K562 (cell line): Measurements from ENCODE around the gene RHOF. TPM values are rescaled to one million over a fixed set of nuclear protein-coding genes. Genes with fewer than 3 reads are reported as not detected.

Experiments used
- ATAC-seq: fragments of 200-7000 bp; cut with Tn5 transposase; 3 replicates; pipeline ENCODE4 v1.9.1; 2020; ENCODE audit warnings: moderate library complexity
- BruUV-seq: library from RNA; stranded (reverse); fragments of 400-500 nt; replicated peaks from 2 replicates; lab custom pipeline; 2021; lab: Mats Ljungman, UMichigan
- CTCF ChIA-PET: fragments of 300-600 bp; formaldehyde crosslinking; extraction: SDS; loops from one replicate; lab custom pipeline; 2021; ENCODE audit warnings: low intra/inter-chr PET ratio; lab: Yijun Ruan, JAX
- POLR2A ChIA-PET: fragments of 300-600, 350-650 bp; sonication (Branson Sonifier 250); formaldehyde crosslinking; extraction: SDS; loops from one replicate; lab custom pipeline; 2021; ENCODE audit warnings: antibody characterized with exemption, inconsistent platforms; lab: Yijun Ruan, JAX
- DNase-seq, 4 experiments: peaks; one replicate each; pipeline versions ENCODE4 v3.0.0 to v3.0.0-alpha.2; 2011 to 2018; ENCODE audit warnings: low spot score in 3 of 4, mixed read lengths in 3 of 4; ENCODE audit errors: extremely low read depth in 1 of 4
- FAIRE-seq: peaks from 2 replicates; lab custom pipeline; 2011; peaks lifted over from hg19 to GRCh38; lab: Jason Lieb, UNC
- H2AFZ ChIP-seq: 2 replicates; pipeline ENCODE4 v1.6.0; 2011; ENCODE audit warnings: low read depth, low read length, control low read depth, inconsistent platforms
- H3K27ac ChIP-seq: fragments of 200-600 bp; 3 replicates; pipeline ENCODE4 v1.8.0; 2011; ENCODE audit warnings: low read depth, mild to moderate bottlenecking, control low read depth, inconsistent platforms, low read length, moderate library complexity, mixed read lengths; ENCODE audit errors: extremely low read depth
- H3K27me3 ChIP-seq, 2 experiments: fragments of 300-600 bp in 1 of 2; 2 replicates in 1 of 2; 3 replicates in 1 of 2; pipeline versions ENCODE4 v1.6.0 to v1.8.0; 2011; ENCODE audit warnings: inconsistent platforms in 2 of 2, low read length in 2 of 2, mild to moderate bottlenecking in 1 of 2, mixed read lengths in 1 of 2, moderate library complexity in 1 of 2; ENCODE audit not compliant: control insufficient read depth in 2 of 2, insufficient read depth in 2 of 2
- H3K36me3 ChIP-seq: fragments of 300-600 bp; 3 replicates; pipeline ENCODE4 v1.8.0; 2011; ENCODE audit warnings: mild to moderate bottlenecking, low read length, inconsistent platforms; ENCODE audit not compliant: control insufficient read depth, insufficient read depth
- H3K4me1 ChIP-seq, 2 experiments: fragments of 200-600 bp in 1 of 2; replicated peaks in 1 of 2; 2 replicates in 1 of 2; 3 replicates in 1 of 2; pipeline versions ENCODE4 v1.5.1 to v1.8.0; 2011; ENCODE audit warnings: inconsistent platforms in 2 of 2, low read length in 2 of 2, mild to moderate bottlenecking in 1 of 2, mixed read lengths in 1 of 2, moderate library complexity in 1 of 2; ENCODE audit not compliant: control insufficient read depth in 2 of 2, insufficient read depth in 2 of 2
- H3K4me2 ChIP-seq: 2 replicates; pipeline ENCODE4 v1.6.1; 2011; ENCODE audit warnings: low read length, control low read depth, inconsistent platforms, mixed read lengths; ENCODE audit not compliant: insufficient read depth
- H3K4me3 ChIP-seq: fragments of 200-600 bp; sonication (generic), shearing (Covaris generic); 2 replicates; pipeline ENCODE4 v1.5.1; 2016; ENCODE audit warnings: control low read depth, inconsistent platforms
- H3K79me2 ChIP-seq: fragments of 200-600 bp; 3 replicates; pipeline ENCODE4 v1.8.0; 2011; ENCODE audit warnings: low read length, inconsistent platforms; ENCODE audit not compliant: control insufficient read depth, insufficient read depth
- H3K9ac ChIP-seq, 2 experiments: 2 replicates each; pipeline versions ENCODE4 v1.6.0 to v1.6.1; 2011; ENCODE audit warnings: low read depth in 2 of 2, low read length in 2 of 2, control low read depth in 1 of 2, inconsistent platforms in 1 of 2, mild to moderate bottlenecking in 1 of 2, mixed read lengths in 1 of 2; ENCODE audit not compliant: insufficient read depth in 1 of 2
- H3K9me1 ChIP-seq: one replicate; pipeline ENCODE4 v1.6.0; 2011; ENCODE audit warnings: inconsistent platforms, mild to moderate bottlenecking, low read length, moderate library complexity; ENCODE audit not compliant: control insufficient read depth, insufficient read depth
- H3K9me3 ChIP-seq: replicated peaks from 2 replicates; pipeline ENCODE4 v1.5.1; 2011; ENCODE audit warnings: low read depth, low read length, inconsistent platforms; ENCODE audit not compliant: control insufficient read depth, insufficient read depth
- H4K20me1 ChIP-seq: replicated peaks from 2 replicates; pipeline ENCODE4 v1.6.1; 2011; ENCODE audit warnings: low read length, inconsistent platforms, mixed read lengths; ENCODE audit not compliant: control insufficient read depth, insufficient read depth
- CUX1 ChIP-seq: fragments of 200-800 bp; sonication (Bioruptor generic); IDR thresholded peaks from 2 replicates; pipeline ENCODE4 v1.6.1; 2016; ENCODE audit warnings: missing genetic modification characterization, missing compliant biosample characterization
- EGR1 ChIP-seq: fragments of 450-650 bp; conservative IDR thresholded peaks from 2 replicates; pipeline ENCODE4 v1.6.1; 2017; ENCODE audit warnings: mild to moderate bottlenecking
- HNRNPLL ChIP-seq: fragments of 200-400 bp; formaldehyde crosslinking; IDR thresholded peaks from 2 replicates; pipeline ENCODE4 v1.6.1; 2017; ENCODE audit warnings: low read length, low read depth, mild to moderate bottlenecking; ENCODE audit not compliant: poor library complexity, severe bottlenecking
- KLF1 ChIP-seq: fragments of 450-650 bp; IDR thresholded peaks from 2 replicates; pipeline ENCODE4 v1.6.1; 2016; ENCODE audit warnings: missing genetic modification characterization, missing compliant biosample characterization
- KLF6 ChIP-seq: fragments of 250-450 bp; sonication (Bioruptor Pico); IDR thresholded peaks from 2 replicates; pipeline ENCODE4 v1.4.0; 2020; ENCODE audit warnings: mild to moderate bottlenecking, moderate library complexity, borderline replicate concordance
- NEUROD1 ChIP-seq: fragments of 150-350 bp; IDR thresholded peaks from 2 replicates; pipeline ENCODE4 v1.6.1; 2014; ENCODE audit warnings: borderline replicate concordance, low read length, low read depth; ENCODE audit not compliant: partially characterized antibody
- TFAP4 ChIP-seq: sonication (generic); formaldehyde crosslinking; IDR thresholded peaks from 2 replicates; pipeline ENCODE4 v1.8.0; 2022; ENCODE audit warnings: missing genetic modification reagents, mild to moderate bottlenecking, moderate library complexity, borderline replicate concordance
- WGBS: fragments of 100-300 bp; shearing (Covaris generic); methylation state at CpG from one replicate; pipeline ENCODE4 v1.1.6; 2016; ENCODE audit warnings: low coverage, mixed read lengths; ENCODE audit not compliant: insufficient coverage; ENCODE audit errors: missing lambda C conversion rate; 5-methylcytosine and 5-hydroxymethylcytosine counted together
- in situ Hi-C: fragments of 300-500 bp; cut with MboI; formaldehyde crosslinking; loops from 4 replicates; pipeline ENCODE4 v1.15.0; 2018; ENCODE audit warnings: inconsistent platforms, mixed read lengths
- intact Hi-C: fragments of 100-400 bp; cut with micrococcal nuclease; formaldehyde crosslinking; loops from 2 replicates; pipeline ENCODE4 v1.14.2; 2022
- polyA plus RNA-seq, 8 experiments: library from polyadenylated mRNA; depleted of rRNA in 4 of 8; stranded (reverse) in 5 of 8; unstranded in 3 of 8; fragments of >200 nt; fragmentation: Nextera tagmentation in 2 of 8; fragmentation: Illumina TruSeq in 1 of 8; extraction: Ambion mirVana in 2 of 8; extraction: Trizol in 1 of 8; gene quantifications; 2 replicates each; pipeline versions ENCODE4 v1.2.1 to v1.2.3, GENCODE V29; 2011 to 2014; ENCODE audit warnings: inconsistent platforms in 1 of 8, missing spikeins in 1 of 8
- total RNA-seq, 7 experiments: library from RNA; depleted of rRNA in 6 of 7; stranded (reverse); fragments of >200 nt in 6 of 7; fragmentation: Illumina TruSeq in 2 of 7; extraction: Trizol in 2 of 7; gene quantifications; 2 replicates each; pipeline versions ENCODE4 v1.2.1 to v1.2.3, GENCODE V29; 2011 to 2021; ENCODE audit warnings: low replicate concordance in 1 of 7

The RHOF gene
- total and polyA plus RNA-seq, 9 of the 15 experiments (the other 6 are each of a cell fraction or from before 2014, with no cell fraction given), result 0.13 to 10.1 (median 4.0) TPM

GRCh38 chr12:121781998-121782979, 11.2 kb downstream of the RHOF start (continued):
- 0 out of 2 replicates have a peak, but pooled peaks have one; percentile 35 for TF ChIP-seq CUX1 (CRISPR knock-in tag)

- DNase-seq, result peak in 2 of 4 experiments; percentile 38 to 41
- intact Hi-C loops (no loop called here), in situ Hi-C loops (no loop called here)
- Histone ChIP-seq H4K20me1 (peaks cover 23% of the 10 kb centered on the region), H2AFZ (no peak overlapping the region), H3K79me2 (no peaks in the 10 kb centered on the region), H3K4me3 (no peak overlapping the region), H3K4me2 (no peak overlapping the region), H3K9me1 (peaks cover 3% of the 10 kb centered on the region), H3K27ac (no peak overlapping the region), H3K4me1 (peaks cover 15 to 31% of the 10 kb centered on the region in 2 experiments), H3K36me3 (peaks cover 9% of the 10 kb centered on the region; the same call in 2 of the 3 replicates), H3K9ac (peak overlapping the region in 1 of 2 experiments; percentile 49; a peak in 2 of 4 replicates), H3K27me3 (no peaks in the 10 kb centered on the region), H3K9me3 (no peaks in the 10 kb centered on the region)
- CTCF ChIA-PET, result no interaction called here
- POLR2A ChIA-PET, result interaction anchor here (0.9 to 1.7 kb wide), 7 partner anchors 10 to 183 kb away, joined by 3 to 10 read pairs (median 4); partner anchors contain the start of genes RHOF and TMEM120B
- FAIRE-seq, result no peak
- ATAC-seq, result peak; percentile 37
- no TSS peak for BruUV-seq
- no peak for TF ChIP-seq NEUROD1
- no peak for TF ChIP-seq EGR1
- TF ChIP-seq KLF1 (tag), result no peak
- no peak for TF ChIP-seq KLF6 (CRISPR knock-in tag)
- peak; percentile 4 for TF ChIP-seq HNRNPLL
- TF ChIP-seq TFAP4, result 0 out of 2 replicates have a peak, but pooled peaks have one; percentile 13
- TF ChIP-seq, all 486 proteins: peak for 2
- 30% methylated on average over 12 of the region's 12 CpGs for WGBS
Measured at GRCh38 chr12:121781484-121781997, 11.9 kb downstream of the RHOF start.
